Measurements from ENCODE around the gene MRPL14.

MRPL14 gene

DNA sequence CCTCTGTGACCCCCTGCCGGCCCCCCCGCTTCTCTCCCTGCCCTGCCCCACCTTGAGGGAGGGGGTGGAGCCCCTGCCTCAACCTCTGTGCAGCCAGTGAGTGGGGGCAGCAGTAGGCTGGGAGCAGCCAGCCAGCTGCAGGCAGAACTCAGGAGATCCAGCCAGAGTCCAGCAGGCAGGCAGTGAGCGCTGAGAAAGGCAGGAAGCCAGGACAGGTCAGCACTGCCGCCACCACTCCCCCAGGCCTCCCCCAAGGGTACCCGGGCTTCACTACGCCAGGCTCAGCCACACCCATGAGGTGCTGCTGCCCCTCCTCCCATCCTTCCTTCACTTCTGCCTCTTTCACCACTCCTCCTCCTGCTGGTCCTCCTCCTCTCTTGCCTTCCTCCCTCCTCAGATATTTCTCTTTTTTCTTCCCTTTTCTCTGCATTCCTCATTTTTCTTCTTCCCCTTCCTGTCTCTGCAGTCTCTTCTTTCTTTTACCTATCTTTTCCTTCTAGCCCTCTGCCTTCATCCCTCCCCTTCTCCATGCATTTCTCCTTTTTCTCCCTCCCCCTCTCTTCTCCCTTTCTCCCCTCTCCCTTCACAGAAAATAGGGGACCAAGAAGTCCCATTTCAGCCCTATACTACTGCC is 11.6 kb upstream of the MRPL14 start:
- no peaks in the 10 kb centered on the region for H3K4me1 Mint-ChIP-seq
- no peaks in the 10 kb centered on the region for H3K9me3 Mint-ChIP-seq
- no peak overlapping the region for H3K4me3 Mint-ChIP-seq
- H3K27me3 Mint-ChIP-seq, result no peaks in the 10 kb centered on the region
- H3K36me3 Mint-ChIP-seq, result peaks cover 6% of the 10 kb centered on the region
- no peak overlapping the region for H3K27ac Mint-ChIP-seq

- H3K36me3 Mint-ChIP-seq, result peaks cover 3% of the 10 kb centered on the region
- no peak overlapping the region for H3K4me3 Mint-ChIP-seq
- no peak overlapping the region for H3K27ac Mint-ChIP-seq
- peaks cover 13% of the 10 kb centered on the region for H3K4me1 Mint-ChIP-seq
- no peaks in the 10 kb centered on the region for H3K9me3 Mint-ChIP-seq
- H3K27me3 Mint-ChIP-seq, result no peaks in the 10 kb centered on the region
These were observed 8.6 kb upstream of the MRPL14 start for GRCh38 chr6:44135875-44136274.

DNA sequence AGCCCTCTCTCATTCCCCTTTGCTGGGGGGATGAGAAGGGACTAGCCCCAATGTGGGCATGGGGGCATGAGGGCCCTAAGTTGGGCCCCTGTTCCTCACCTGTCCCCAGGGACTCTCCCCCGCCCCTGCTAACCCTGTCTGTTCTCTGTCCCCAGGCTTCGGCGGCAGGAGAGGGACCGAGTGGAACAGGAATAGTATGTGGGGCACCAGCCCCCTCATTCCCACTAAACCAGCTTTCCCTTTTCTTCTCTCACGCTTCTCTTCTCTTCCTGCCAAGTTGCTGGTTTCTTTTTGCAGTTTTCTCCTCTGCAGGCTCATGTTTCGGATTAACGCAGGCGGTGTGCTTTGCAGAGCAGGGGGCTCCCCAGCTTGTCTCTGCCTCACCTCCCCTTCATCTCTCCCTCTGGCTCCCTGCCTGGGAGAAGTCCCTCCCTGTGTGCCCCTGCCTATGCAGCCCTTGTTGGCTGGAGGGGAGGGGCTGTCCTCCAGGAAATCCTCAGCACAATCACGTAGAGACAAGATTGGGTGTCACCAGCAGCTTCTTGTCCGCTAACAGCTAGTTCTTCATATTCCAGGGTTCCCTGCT is 8.0 kb upstream of the MRPL14 start:
- no peaks in the 10 kb centered on the region for H3K27me3 Mint-ChIP-seq
- peaks cover 13% of the 10 kb centered on the region for H3K4me1 Mint-ChIP-seq
- H3K36me3 Mint-ChIP-seq, result peaks cover 3% of the 10 kb centered on the region
- no peak overlapping the region for H3K4me3 Mint-ChIP-seq
- no peaks in the 10 kb centered on the region for H3K9me3 Mint-ChIP-seq
- no peak overlapping the region for H3K27ac Mint-ChIP-seq

- H3K27me3 Mint-ChIP-seq, result no peaks in the 10 kb centered on the region
- H3K9me3 Mint-ChIP-seq, result no peaks in the 10 kb centered on the region
- H3K4me3 Mint-ChIP-seq, result no peak overlapping the region
- H3K36me3 Mint-ChIP-seq, result peaks cover 3% of the 10 kb centered on the region
- no peak overlapping the region for H3K27ac Mint-ChIP-seq
- peaks cover 20% of the 10 kb centered on the region for H3K4me1 Mint-ChIP-seq
These were observed 6.9 kb upstream of the MRPL14 start for GRCh38 chr6:44133981-44134711.

- Mint-ChIP-seq H3K36me3 (peaks cover 3% of the 10 kb centered on the region), H3K9me3 (no peaks in the 10 kb centered on the region), H3K4me1 (peaks cover 27% of the 10 kb centered on the region), H3K27me3 (no peaks in the 10 kb centered on the region), H3K4me3 (no peak overlapping the region), H3K27ac (no peak overlapping the region)
These were observed 6.0 kb upstream of the MRPL14 start for GRCh38 chr6:44133003-44133931.

DNA sequence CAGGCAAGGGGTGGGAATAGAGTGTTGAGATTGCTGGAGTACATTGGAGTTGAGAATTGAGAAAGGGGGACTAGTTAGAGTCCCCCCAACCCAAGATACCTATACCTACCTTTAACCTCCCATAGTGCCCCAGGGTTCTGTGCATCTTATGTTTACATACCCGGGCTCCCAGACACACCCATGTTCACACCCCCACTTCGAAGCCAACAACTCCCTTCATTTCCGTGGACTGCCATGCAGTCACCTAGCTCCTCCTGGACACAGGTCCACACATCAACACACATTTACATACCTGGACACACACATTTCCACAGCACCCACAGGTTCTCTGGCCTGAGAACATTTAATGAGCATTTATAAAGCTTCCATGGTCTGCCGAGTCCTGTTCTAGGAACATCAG is 5.2 kb upstream of the MRPL14 start:
- Mint-ChIP-seq H3K4me1 (peaks cover 27% of the 10 kb centered on the region), H3K4me3 (no peak overlapping the region), H3K27me3 (no peaks in the 10 kb centered on the region), H3K27ac (no peak overlapping the region), H3K9me3 (no peaks in the 10 kb centered on the region), H3K36me3 (peaks cover 3% of the 10 kb centered on the region)

- H3K4me1 Mint-ChIP-seq, result peaks cover 27% of the 10 kb centered on the region
- H3K36me3 Mint-ChIP-seq, result peaks cover 3% of the 10 kb centered on the region
- no peak overlapping the region for H3K4me3 Mint-ChIP-seq
- H3K27ac Mint-ChIP-seq, result peak overlapping the region; percentile 11
- H3K9me3 Mint-ChIP-seq, result no peaks in the 10 kb centered on the region
- no peaks in the 10 kb centered on the region for H3K27me3 Mint-ChIP-seq
These were observed 4.6 kb upstream of the MRPL14 start for GRCh38 chr6:44131892-44132291.

DNA sequence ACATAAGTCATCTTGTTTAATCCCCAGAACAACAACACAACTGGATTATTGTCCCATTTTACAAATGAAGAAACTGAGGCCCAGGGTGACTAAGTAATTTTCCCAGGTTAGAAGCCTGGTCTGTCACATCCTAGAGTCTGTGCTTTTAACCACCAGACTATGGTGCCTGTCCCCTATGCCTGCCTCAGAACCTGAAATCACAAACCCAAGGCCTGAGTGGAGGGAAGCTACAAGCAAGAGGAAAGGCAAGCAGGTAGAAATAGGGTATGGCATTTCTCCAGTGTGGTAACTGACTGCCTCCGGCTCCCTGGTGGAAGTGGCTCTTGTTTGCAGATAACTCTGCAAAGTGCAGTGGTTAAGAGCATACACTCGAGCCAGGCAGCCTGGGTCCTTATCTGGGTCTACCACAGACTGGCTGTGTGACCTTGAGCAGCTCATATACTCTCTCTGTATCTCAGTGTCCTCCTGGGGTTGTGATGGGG is 2.6 kb upstream of the MRPL14 start:
- peaks cover 43% of the 10 kb centered on the region for H3K4me1 Mint-ChIP-seq
- peaks cover 4% of the 10 kb centered on the region for H3K36me3 Mint-ChIP-seq
- H3K4me3 Mint-ChIP-seq, result peak overlapping the region; percentile 52
- H3K27me3 Mint-ChIP-seq, result no peaks in the 10 kb centered on the region
- peak overlapping the region; percentile 30 for H3K27ac Mint-ChIP-seq
- H3K9me3 Mint-ChIP-seq, result no peaks in the 10 kb centered on the region

GRCh38 chr6:44128020-44128917 is 1.0 kb upstream of the MRPL14 start:
- Mint-ChIP-seq H3K36me3 (peaks cover 4% of the 10 kb centered on the region), H3K27ac (no peak overlapping the region), H3K4me3 (peak overlapping the region; percentile 79), H3K9me3 (no peaks in the 10 kb centered on the region), H3K27me3 (no peaks in the 10 kb centered on the region), H3K4me1 (peaks cover 59% of the 10 kb centered on the region)

- H3K4me1 Mint-ChIP-seq, result peaks cover 60% of the 10 kb centered on the region
- peak overlapping the region; percentile 95 for H3K27ac Mint-ChIP-seq
- H3K9me3 Mint-ChIP-seq, result no peaks in the 10 kb centered on the region
- H3K36me3 Mint-ChIP-seq, result peaks cover 4% of the 10 kb centered on the region
- peak overlapping the region; percentile 93 for H3K4me3 Mint-ChIP-seq
- H3K27me3 Mint-ChIP-seq, result no peaks in the 10 kb centered on the region
These were observed 717 bp downstream of the MRPL14 start for GRCh38 chr6:44126320-44127149.

- peaks cover 4% of the 10 kb centered on the region for H3K36me3 Mint-ChIP-seq
- no peak overlapping the region for H3K27ac Mint-ChIP-seq
- no peaks in the 10 kb centered on the region for H3K27me3 Mint-ChIP-seq
- H3K9me3 Mint-ChIP-seq, result no peaks in the 10 kb centered on the region
- peak overlapping the region; percentile 71 for H3K4me3 Mint-ChIP-seq
- peaks cover 69% of the 10 kb centered on the region for H3K4me1 Mint-ChIP-seq
These were observed 3.7 kb downstream of the MRPL14 start for GRCh38 chr6:44123544-44123943.

GRCh38 chr6:44122801-44123200 is 4.5 kb downstream of the MRPL14 start:
- Mint-ChIP-seq H3K27ac (peak overlapping the region; percentile 1), H3K4me1 (peaks cover 76% of the 10 kb centered on the region), H3K27me3 (no peaks in the 10 kb centered on the region), H3K36me3 (peaks cover 4% of the 10 kb centered on the region), H3K9me3 (no peaks in the 10 kb centered on the region), H3K4me3 (peak overlapping the region; percentile 71)

DNA sequence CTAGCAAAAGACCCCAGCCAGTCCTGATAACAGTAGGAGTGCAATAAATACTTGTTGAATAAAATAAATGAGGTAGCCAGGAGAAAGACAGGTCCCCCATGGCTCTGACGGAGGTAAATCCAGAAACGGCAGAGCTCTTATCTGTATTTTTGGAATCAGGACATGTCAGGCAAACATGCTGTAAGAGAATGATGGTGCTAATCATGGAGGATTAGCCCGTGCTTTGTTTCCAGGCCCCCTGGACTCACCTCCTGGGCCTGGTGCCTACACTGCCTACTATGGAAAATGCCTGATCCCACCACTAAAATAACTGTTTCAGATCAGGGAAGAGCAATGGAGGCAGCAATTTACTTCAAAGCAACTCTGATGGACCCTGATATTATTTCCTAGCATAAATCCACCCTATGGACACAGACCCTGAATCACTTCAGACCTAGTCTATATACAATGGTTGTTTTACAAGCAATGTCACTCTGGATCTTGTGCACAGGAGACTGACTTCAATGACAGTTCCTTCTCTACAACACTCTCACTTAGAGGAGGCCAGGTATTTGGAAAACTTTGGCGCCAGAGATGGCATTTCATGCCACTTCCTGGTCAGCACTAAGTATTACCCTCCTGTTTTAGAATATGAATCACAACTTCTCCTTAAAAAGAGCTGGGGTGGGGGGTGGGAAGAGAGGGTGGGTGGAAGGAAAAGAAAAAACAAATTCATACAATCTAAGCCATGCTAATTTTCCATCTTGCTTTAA is 6.4 kb downstream of the MRPL14 start:
- Mint-ChIP-seq H3K4me3 (no peak overlapping the region), H3K36me3 (peaks cover 3% of the 10 kb centered on the region), H3K27ac (no peak overlapping the region), H3K9me3 (no peaks in the 10 kb centered on the region), H3K4me1 (peaks cover 83% of the 10 kb centered on the region), H3K27me3 (no peaks in the 10 kb centered on the region)

Data from activated naive CD4-positive, alpha-beta T cell treated with anti-CD3 and anti-CD28 coated beads, Interleukin-2, amount 50 U/mL, for 24 hours (primary cell).